ENCODE results near the gene STX1A. TPM values are rescaled to one million over a fixed set of nuclear protein-coding genes. Genes with fewer than 3 reads are reported as not detected.

The STX1A gene
- total and polyA plus RNA-seq, 2 of the 13 experiments (the other 11 are each of a cell fraction or from before 2014, with no cell fraction given), result 6.1 to 12.2 TPM

- TF ChIP-seq, protein P1, sequence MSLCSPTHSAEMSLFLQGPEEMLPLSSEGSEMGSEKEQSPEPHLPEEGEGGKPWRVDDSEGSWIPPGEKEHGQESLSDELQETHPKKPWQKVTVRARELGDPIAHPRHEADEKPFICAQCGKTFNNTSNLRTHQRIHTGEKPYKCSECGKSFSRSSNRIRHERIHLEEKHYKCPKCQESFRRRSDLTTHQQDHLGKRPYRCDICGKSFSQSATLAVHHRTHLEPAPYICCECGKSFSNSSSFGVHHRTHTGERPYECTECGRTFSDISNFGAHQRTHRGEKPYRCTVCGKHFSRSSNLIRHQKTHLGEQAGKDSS (CRISPR knock-in tag; IDR thresholded peaks at IDR 0.05; ENCODE audit: borderline replicate concordance, low read depth), result peak; percentile 100
- TF ChIP-seq GZF1 (CRISPR knock-in tag; IDR thresholded peaks at IDR 0.05), result no peak
- TF ChIP-seq NR2F1 (CRISPR knock-in tag; IDR thresholded peaks at IDR 0.05), result peak; percentile 59 to 91; a peak in 3 of 4 replicates
- TF ChIP-seq HOXA7 (CRISPR knock-in tag; IDR thresholded peaks at IDR 0.05), result no peak
- no peak for TF ChIP-seq IRF2 (CRISPR knock-in tag; IDR thresholded peaks at IDR 0.05)
- no peak for TF ChIP-seq DMAP1 (CRISPR knock-in tag; IDR thresholded peaks at IDR 0.05)
- TF ChIP-seq, protein P2, sequence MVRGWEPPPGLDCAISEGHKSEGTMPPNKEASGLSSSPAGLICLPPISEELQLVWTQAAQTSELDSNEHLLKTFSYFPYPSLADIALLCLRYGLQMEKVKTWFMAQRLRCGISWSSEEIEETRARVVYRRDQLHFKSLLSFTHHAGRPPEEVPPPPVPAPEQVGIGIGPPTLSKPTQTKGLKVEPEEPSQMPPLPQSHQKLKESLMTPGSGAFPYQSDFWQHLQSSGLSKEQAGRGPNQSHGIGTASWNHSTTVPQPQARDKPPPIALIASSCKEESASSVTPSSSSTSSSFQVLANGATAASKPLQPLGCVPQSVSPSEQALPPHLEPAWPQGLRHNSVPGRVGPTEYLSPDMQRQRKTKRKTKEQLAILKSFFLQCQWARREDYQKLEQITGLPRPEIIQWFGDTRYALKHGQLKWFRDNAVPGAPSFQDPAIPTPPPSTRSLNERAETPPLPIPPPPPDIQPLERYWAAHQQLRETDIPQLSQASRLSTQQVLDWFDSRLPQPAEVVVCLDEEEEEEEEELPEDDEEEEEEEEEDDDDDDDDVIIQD (CRISPR knock-in tag; IDR thresholded peaks at IDR 0.05; ENCODE audit: low read depth), result no peak
- TF ChIP-seq HNRNPL (IDR thresholded peaks at IDR 0.05; ENCODE audit: low read depth, low read length), result peak; percentile 89
- TF ChIP-seq MZF1 (CRISPR knock-in tag; IDR thresholded peaks at IDR 0.05; ENCODE audit: borderline replicate concordance), result no peak
- no peak for TF ChIP-seq ZNF782 (CRISPR knock-in tag; IDR thresholded peaks at IDR 0.05; ENCODE audit: borderline replicate concordance)
- TF ChIP-seq NBN (conservative IDR thresholded peaks at IDR 0.05), result no peak
- no peak; a peak in 1 of 4 replicates for TF ChIP-seq POLR2A (IDR thresholded peaks at IDR 0.05; ENCODE audit: insufficient read depth in 1 of 2, low read depth in 2 of 2, low read length in 2 of 2)
- no peak for TF ChIP-seq KMT2B (CRISPR knock-in tag; IDR thresholded peaks at IDR 0.05)
- TF ChIP-seq, protein P3, sequence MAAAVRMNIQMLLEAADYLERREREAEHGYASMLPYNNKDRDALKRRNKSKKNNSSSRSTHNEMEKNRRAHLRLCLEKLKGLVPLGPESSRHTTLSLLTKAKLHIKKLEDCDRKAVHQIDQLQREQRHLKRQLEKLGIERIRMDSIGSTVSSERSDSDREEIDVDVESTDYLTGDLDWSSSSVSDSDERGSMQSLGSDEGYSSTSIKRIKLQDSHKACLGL (CRISPR knock-in tag; IDR thresholded peaks at IDR 0.05), result no peak
- TF ChIP-seq ZNF256 (CRISPR knock-in tag; conservative IDR thresholded peaks at IDR 0.05), result no peak
- no peak; the same call in 1 of the 2 replicates for TF ChIP-seq MED1 (CRISPR knock-in tag; IDR thresholded peaks at IDR 0.05)
- no peak for TF ChIP-seq TERF1 (CRISPR knock-in tag; IDR thresholded peaks at IDR 0.05)
- TF ChIP-seq, protein P4, sequence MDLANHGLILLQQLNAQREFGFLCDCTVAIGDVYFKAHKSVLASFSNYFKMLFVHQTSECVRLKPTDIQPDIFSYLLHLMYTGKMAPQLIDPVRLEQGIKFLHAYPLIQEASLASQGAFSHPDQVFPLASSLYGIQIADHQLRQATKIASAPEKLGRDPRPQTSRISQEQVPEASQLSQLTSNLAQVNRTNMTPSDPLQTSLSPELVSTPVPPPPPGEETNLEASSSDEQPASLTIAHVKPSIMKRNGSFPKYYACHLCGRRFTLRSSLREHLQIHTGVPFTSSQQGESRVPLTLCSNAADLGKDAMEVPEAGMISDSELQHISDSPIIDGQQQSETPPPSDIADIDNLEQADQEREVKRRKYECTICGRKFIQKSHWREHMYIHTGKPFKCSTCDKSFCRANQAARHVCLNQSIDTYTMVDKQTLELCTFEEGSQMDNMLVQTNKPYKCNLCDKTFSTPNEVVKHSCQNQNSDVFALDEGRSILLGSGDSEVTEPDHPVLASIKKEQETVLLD (CRISPR knock-in tag; IDR thresholded peaks at IDR 0.05; ENCODE audit: low read depth), result no peak
- TF ChIP-seq SP140L (CRISPR knock-in tag; IDR thresholded peaks at IDR 0.05; ENCODE audit: borderline replicate concordance), result no peak
- no peak for TF ChIP-seq ZBTB34 (CRISPR knock-in tag; IDR thresholded peaks at IDR 0.05)
- no peak for TF ChIP-seq ZNF234 (CRISPR knock-in tag; conservative IDR thresholded peaks at IDR 0.05)
- TF ChIP-seq SMAD3 (CRISPR knock-in tag; IDR thresholded peaks at IDR 0.05), result no peak
- no peak for TF ChIP-seq NFYB (CRISPR knock-in tag; IDR thresholded peaks at IDR 0.05)
- TF ChIP-seq ZNF24 (IDR thresholded peaks at IDR 0.05), result no peak
Observed at GRCh38 chr7:73742753-73743641, 23.5 kb upstream of the STX1A start (continued).
